ENCODE measurements around the gene SOBP.

SOBP gene

DNA sequence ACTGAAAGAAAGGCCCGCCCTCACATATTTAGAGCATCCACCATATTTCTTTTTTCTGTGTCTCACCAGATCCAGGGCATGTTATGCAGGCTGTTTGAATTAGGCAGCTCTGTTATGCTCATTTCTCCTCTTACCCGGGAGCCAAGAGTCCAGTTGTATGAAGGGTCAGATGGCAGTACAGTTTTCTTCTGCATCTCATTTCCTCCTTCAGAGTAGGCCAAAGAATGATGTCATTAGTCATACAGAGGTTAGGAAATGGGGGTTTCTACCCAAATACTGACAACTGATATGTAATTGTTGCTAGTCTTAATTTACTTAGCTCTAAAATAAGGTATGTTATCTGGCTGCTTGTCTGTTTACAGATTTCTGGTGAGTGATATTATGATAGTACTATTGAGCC lies 130.8 kb downstream of the SOBP start:
- DNase-seq (ENCODE audit: low spot score) = no peak

DNA sequence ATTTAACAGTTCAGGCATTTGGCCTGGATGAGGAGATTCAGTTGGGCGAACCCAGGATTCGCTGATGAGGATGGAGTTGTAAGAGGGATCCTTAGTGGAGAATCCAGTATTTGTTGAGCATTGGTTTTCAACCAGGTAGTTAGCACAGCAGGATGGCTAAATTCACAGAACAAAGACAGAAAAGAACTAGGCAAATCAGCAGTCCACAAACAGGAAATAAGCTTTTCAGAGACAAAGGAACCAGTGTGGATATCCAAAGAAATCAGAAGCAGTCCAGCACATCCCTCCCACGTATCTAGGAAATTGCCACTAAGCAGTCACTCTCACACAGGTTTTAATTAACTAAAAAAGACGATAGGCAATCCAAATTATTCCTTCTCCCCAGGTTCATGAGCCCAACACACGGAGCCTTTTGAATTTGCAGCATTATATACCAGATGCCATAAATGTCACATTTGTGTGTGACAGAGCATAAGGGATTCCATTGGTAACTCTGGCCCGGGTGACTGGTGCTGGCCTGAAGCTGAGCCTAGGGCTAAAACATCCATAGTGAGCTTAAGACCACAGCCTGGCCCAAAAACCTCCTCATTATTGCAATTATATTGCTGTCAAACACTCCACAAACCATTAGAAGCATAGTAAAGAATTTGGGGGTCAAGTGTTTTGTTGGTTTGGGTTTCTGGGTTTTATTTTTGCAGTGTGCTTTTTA lies 131.5 kb downstream of the SOBP start:
- no peak for DNase-seq (ENCODE audit: low spot score)

DNA sequence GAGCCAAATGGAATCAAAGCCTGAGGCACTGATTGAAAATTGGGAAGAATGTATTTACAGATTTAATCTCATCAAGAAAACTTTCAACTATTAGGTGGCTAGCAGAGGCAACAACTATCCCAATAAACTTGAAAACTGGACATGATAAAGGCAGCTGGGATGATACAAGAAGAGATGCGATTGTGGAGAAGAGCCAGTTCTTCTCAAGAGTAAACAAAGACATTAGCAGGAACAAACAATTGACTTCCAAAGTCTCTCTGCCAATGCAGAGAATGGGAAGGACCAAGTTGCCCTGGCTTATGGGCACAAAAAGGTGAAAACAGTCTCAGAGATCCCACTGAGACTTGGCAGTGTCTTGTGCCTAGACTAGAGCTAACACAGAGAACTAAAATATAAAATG lies 132.4 kb downstream of the SOBP start:
- DNase-seq (ENCODE audit: low spot score) = no peak

DNA sequence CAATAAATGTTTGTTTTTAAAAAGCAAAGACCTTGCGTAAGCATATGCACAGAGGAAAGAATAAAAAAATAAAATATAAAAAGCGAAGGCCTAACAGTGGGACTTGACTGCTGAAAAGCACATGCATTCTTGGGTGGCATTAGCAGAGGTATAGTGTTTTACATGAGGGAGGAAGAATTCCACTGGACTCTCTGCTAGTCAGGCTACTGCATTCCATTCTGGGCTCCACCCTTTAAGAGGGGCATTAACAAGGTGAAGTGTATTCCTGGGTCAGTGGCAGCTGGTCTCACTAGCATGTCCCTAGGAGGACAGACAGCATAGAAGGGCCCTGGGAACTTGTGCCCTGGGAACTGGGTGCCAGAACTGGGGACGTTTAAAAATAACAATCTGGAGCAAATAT lies 134.1 kb downstream of the SOBP start:
- DNase-seq (ENCODE audit: low spot score) = no peak

DNA sequence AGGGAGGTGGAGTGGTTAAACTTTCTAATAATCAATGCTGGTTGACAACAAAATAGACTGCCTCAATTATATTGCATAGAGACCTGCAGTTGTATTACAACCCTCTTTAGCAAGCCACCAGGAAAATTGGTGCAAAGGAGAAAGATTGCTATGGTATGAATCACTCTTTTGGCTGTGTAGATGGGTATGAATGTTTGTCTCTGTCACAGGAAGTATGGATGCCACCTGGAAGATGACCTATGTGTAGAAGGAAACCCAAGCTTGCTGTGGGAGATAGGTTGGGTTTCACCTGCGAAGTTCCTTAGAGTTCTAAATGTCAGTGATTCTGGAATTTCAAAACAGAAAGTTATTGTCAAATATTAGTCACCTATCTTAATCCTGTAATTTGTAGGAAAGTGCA lies 134.6 kb downstream of the SOBP start:
- no peak for DNase-seq (ENCODE audit: low spot score)

DNA sequence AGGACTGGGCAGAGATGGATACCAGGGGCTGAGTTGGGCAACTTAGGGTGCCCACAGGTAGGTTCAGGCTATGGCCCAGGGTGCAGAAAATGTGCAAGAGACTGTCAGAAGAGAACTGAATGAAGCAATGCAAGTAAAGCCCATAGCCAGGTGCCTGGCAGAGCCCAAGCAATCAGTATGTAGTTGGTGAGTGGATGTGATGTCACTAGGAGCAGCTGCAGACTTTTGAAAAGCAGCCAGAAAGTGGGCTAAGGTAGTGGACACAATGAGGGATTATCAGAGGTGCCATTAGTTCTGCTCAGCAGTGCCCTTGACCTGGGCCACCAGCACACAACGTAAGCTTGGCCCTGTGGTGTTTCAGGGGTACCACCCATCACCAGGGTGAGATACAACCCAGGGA lies 135.3 kb downstream of the SOBP start:
- no peak for DNase-seq (ENCODE audit: low spot score)

DNA sequence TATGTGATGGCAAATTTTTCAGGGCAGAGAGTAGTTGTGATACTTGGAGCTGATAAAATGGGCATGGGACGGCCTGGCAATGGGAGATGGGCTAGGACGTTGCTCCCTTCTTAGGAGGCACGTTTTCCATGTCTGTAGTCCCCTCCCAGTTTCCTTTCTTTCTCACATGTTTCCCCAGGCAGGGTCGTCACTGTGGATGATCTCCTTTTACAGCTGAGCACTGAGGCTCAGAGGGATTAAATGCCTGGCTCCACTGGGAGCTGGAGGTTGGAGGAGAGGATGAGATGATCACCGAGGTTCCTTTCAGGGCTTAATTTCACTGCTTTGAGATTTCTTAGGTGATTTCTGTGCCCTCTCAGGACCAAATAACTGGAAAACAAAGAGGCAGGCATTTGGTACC lies 136.7 kb downstream of the SOBP start:
- DNase-seq (ENCODE audit: low spot score) = no peak

DNA sequence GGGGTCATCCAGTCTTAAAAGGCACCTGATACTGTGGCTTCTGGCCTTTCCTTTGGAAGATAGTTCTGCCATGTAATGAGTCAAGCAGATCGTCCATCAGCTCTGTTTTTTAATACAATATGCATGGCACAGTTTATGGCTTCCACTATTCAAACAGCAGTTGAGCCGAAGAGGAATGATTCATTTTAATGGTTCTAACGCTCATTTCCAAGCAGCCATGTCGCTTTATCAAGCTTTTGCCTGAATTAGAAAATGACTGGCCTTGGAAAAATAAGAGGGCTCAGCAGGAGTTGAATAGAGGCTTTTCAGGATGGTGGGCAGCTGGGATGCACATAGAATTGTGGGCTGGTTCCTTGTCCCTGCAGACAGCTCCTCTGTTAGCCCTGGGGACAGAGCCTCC lies 138.1 kb downstream of the SOBP start:
- no peak for DNase-seq (ENCODE audit: low spot score)

DNA sequence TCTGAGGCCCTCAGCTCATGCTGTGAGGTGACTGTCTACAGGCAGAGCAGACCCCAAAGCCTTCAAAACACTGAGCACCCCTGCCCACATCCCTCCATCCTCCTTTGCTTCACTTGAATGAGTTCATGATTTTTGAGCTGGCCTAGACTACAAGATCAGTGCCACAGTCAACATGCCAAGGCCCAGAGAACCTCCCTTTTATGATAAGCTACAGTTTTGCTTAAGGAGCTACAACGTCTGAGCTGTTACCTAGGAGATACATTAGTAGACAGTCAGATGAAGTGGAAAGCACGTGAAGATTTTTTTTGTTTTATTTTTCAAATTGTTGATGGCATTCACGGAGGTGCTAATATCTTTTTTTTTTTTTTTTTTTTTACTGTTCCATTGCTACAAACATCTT lies 139.0 kb downstream of the SOBP start:
- no peak for DNase-seq (ENCODE audit: low spot score)

DNA sequence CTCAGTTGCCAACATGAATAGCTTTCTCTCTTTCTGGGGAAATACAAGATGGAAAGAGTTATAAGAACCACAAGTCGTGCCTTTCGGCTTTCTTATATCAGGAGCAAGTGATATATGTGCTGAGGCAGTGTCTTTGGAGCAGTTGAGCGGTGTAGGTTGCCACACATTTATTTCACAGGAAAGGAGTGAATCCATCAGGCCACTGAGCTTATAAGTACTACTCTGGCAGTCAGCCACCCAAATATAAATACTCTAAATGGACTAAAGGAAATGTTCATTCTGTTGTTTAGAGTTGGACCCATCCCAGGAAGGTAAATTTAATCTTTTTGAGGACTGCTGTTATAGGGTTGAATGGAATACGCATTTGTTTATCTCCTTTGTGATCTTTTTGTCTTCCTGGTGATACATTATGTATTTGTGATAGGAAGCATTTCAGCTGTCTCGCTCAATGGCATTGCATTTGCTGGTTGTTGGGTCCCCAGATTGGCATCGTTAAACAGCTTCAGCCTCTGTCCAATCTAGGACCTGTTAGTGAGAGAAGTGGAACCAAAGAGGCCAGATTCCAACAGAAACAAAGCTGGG lies 139.7 kb downstream of the SOBP start:
- no peak for DNase-seq (ENCODE audit: low spot score)

DNA sequence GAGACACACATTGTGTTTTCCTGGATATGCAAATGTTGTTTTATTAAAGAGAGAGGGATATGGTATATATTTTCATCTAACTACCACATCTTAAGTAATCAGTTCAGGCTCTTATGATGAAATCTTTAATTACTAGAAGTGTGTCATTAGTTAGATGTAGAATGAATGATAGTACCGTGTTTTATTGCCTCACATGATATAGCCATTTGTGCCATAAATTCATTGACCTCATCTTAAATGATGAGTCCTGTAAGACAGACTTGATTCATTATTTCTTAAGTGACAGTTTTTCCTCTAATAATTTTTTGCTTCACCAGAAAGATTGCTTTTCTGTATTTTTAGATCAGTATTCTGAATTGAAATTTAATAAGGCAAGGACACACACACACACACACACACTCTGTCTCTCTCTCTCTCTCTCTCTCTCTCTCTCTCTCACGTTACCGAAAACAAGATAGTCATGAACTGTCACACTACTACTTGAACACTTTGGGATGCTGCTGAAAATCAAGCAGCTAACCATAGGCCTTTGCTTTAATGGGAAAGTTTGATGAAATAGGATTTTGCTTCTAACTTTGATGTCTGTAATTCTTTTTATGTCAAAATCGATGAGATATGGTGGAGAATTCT lies 140.5 kb downstream of the SOBP start:
- no peak for DNase-seq (ENCODE audit: low spot score)

DNA sequence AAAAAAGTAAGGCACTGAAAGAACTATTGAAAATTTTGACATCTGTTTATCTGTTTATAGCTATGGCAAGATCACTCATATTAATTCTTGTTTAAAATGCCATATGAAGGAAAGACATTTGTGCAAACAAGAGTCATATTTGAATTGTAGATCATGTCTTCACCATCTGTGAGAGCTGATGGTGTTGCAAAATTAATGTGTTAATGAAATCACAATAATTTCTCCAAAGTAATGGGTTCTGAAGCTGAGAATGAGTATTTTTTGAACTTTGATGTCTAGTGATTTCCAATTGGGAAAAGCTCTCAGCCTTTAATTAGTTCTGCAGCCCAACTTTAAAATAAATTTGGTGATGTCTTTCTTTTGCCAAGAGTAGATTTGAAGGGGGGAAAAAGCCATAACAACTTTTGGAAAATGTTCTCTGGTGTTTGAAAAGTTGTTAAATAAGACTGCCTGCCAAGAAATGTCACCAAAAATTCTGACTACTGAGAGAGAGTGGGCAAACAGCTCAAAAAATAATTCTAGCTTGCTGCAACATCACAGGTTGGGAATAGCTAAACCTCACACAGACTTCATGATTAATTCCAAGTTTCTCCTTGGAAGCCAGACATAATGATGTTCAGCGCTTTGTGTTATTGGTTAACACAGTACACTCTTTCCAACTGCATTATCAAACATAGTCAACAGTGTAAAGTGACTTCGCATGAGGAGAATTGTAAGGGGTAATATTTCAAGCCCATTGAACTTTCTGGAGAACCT lies 142.6 kb downstream of the SOBP start:
- no peak for DNase-seq (ENCODE audit: low spot score)

DNA sequence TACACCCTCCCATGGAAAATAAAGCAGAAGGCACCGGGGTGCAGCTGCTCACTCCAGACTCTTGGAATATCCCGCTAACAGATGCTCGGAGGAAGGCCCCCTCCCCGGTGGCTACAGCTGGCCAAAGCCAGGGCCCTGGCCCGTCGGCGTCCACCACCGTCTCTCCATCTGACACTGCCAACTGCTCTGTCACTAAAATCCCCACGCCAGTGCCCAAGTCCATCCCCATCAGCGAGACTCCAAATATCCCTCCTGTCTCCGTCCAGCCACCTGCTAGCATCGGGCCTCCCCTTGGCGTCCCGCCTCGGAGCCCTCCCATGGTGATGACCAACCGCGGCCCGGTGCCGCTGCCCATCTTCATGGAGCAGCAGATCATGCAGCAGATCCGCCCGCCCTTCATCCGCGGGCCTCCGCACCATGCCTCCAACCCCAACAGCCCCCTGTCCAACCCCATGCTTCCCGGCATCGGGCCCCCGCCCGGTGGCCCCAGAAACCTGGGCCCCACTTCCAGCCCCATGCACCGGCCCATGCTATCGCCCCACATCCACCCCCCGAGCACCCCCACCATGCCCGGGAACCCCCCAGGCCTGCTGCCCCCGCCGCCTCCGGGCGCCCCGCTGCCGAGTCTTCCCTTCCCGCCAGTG lies 143.9 kb downstream of the SOBP start:
- DNase-seq (ENCODE audit: low spot score) = no peak

DNA sequence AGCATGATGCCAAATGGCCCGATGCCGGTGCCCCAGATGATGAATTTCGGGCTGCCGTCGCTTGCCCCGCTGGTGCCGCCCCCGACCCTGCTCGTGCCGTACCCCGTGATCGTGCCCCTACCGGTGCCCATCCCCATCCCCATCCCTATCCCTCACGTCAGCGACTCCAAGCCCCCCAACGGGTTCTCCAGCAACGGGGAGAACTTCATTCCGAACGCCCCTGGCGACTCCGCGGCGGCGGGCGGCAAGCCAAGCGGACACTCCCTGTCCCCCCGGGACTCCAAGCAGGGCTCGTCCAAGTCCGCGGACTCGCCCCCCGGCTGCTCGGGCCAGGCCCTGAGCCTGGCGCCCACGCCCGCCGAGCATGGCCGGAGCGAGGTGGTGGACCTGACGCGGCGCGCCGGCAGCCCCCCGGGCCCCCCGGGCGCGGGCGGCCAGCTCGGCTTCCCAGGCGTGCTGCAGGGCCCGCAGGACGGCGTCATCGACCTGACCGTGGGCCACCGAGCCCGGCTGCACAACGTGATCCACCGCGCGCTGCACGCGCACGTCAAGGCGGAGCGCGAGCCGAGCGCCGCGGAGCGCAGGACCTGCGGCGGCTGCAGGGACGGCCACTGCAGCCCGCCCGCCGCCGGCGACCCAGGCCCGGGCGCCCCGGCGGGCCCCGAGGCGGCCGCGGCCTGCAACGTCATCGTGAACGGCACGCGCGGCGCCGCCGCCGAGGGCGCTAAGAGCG lies 144.6 kb downstream of the SOBP start:
- no peak for DNase-seq (ENCODE audit: low spot score)

DNA sequence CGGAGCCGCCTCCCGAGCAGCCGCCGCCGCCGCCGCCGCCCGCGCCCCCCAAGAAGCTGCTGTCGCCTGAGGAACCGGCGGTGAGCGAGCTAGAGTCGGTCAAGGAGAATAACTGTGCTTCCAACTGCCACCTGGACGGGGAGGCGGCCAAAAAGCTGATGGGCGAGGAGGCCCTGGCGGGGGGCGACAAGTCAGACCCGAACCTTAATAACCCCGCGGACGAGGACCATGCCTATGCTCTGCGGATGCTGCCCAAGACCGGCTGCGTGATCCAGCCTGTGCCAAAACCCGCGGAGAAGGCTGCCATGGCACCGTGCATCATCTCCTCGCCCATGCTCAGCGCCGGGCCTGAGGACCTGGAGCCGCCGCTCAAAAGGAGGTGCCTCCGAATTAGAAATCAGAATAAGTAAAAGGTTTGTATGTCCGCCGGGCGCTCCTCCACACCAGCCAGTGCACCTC lies 145.2 kb downstream of the SOBP start:
- no peak for DNase-seq (ENCODE audit: low spot score)

DNA sequence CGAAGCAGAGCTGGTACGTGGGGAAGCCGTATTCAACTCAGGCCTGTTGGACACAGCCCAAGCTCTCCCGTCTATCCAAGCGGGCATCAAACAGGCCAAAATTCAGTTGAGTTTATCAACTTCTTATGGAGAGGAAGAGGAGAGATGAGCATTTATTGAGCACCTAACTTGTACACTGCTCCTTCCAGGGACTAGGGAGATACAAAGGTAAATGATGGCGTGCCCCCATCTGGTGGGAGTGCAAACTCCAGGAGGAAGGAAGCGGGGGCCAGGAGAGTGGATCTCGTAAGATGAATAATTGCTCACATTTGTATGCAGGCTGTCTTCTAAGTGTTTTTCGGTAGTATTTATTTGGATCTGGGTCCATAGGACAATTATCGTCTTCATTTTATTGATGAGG lies 146.6 kb downstream of the SOBP start:
- no peak for DNase-seq (ENCODE audit: low spot score)

DNA sequence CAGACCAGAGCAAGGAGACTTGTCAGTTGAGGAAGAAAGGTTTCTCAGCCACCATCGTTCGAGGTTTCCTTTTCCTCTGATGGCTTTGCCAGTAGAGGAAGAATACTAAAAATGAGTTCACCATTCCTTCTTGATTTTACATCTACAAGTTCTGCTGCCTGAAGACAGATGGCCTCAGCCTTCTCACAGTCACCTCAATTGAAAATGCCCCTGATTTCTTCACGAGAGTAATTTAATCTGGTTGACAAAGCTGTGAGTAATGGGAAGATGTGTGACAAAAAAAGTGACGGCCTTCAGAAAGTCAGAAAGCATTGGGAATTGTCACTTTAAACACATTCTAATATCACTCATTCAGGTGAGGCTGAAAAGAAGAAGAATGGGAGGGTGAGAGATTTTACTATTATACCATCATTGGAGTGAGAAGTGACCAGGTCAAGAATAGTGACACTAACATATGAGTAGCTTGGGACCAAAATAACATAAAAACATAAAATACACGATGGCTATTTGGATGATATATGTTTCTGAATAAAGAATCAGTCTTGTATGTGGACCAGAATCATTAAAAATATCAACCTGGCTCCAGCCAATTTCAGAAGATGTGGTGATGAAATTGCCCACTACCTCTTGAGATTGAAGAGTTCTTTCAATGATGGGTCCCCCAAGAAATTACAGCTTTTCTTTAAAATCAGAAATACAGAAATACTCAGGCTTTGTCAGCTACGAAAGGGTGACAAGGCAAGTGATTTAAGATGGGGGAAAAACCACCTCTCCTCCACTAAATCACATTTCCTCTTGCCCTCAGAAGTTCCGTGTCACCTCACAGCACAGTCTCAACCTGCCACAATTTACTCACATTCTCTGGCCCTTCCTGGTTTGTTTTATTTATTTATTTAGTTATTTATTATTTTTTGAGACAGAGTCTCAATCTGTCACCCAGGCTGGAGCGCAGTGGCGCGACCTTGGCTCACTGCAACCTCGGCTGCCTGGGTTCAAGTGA lies 147.7 kb downstream of the SOBP start:
- DNase-seq (ENCODE audit: low spot score) = no peak

DNA sequence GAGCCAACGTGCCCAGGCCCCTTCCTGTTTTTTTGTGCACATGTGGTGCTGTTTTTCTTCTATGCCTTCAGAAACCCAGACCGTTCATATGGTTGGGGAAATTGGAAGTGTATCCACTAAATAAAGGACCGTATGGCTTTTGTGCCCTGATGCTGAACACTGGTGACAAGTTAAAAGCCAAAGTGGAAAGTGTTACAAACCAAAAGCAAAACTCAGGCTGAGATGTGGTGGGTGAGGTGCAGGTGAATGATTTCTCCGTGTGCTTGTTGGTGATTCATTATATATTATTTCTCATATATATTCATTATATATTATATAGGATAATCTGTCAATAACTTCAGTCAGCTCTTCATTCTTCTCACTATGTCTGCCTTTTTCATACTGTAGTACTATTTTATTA lies 148.6 kb downstream of the SOBP start:
- no peak for DNase-seq (ENCODE audit: low spot score)

DNA sequence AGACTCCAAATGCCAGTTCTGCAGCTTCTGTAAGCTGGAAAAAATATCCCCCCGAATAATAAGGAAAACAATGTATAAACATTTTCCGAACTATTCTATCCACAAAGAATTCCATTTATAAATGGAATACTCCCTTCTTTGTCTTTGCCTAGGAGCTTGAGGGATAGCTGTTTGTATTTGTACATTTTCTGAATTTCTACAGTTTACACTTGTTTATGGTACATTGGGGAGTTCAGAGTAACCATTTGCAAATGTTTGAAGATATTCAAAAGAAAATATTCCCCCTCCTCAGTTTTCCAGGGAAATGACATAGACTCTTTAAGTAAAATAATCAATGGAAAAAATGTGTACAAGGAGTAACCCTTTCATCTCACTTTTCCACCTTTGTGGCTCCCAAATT lies 149.6 kb downstream of the SOBP start:
- no peak for DNase-seq (ENCODE audit: low spot score)

DNA sequence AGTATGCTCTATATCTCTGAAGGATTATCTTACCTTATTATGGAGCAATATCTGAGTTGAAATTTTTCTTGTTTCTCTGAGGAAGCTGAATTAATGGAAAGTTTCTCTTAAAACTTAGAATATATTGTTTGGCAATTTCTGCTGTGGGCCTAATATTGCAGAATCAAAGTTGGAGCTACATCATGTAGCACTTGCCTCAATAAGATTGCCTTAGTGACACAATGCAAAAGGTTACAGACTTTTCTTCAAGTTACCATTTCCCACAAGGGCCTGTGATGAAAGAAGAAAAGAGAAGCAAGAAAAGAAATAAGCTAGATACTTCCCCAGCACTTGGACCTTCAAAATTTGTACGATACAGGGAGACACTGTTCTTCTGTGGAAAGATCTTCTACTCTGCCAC lies 151.2 kb downstream of the SOBP start:
- no peak for DNase-seq (ENCODE audit: low spot score)
